ENCODE measurements around the gene ZNF32.

GRCh38 chr10:43595739-43596298 is 52.9 kb downstream of the ZNF32 start:
- TF ChIP-seq CTCF (conservative IDR thresholded peaks at IDR 0.05) (no peak), EZH2 (IDR thresholded peaks at IDR 0.05; ENCODE audit: low read depth) (no peak)

All from PC-9 (cell line).